Stimulated activated CD4-positive, alpha-beta T cell treated with anti-CD3 and anti-CD28 coated beads, Interleukin-4, amount 100 ng/mL, for 48 hours (primary cell): Measurements from ENCODE around the gene KNDC1.
"Not testable (repeated sequence)": the region's sequence is repeated elsewhere in the genome, so short reads cannot be mapped to it uniquely, and the experiment has no call there.

Experiments
- DNase-seq, 2 donors: peaks; one replicate each; pipeline ENCODE4 v3.0.0-alpha.2; 2020; ENCODE audit warnings: low read depth in 2 of 2

Gene KNDC1

GRCh38 chr10:133159950-133160825, at the start of gene KNDC1:
Gene KNDC1, plus strand, starts transcription at chr10:133160219. Its CDS starts 249 bp downstream, at chr10:133160468.
- DNase-seq, result no peak

DNA sequence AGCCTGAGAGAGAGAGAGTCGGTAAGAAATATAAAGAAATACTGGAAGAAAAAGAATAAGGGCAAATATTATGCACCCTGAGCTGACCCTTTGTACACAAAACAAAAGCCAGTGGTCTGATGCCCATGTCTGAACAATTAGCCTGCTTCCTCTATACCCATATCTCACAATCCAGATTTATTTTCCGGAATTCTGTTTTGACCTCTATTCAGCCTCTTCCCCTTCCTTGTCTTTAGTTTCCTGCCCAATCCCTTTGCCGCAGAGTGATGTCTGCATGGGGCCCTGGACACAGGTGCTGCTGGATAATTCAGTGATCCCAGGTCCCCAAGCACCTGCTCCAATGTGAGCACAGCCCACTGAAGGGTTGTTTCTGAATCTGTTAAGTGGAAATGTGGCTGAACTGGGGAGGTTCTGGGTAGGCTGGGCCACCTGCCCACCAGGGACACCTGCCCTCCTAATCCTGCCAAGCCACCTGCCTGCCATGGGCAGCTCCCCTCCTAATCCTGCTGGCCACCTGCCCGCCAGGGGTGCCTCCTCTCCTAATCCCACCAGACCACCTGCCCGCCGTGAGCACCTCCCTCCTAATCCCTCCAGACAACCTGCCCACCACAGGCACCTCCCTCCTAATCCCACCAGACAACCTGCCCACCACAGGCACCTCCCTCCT, 49.3 kb upstream of the KNDC1 start:
- DNase-seq, result no peak

GRCh38 chr10:133111640-133112039, 48.4 kb upstream of the KNDC1 start:
- not testable (repeated sequence) for DNase-seq

- DNase-seq, result no peak
Measured at GRCh38 chr10:133113146-133113830, 46.7 kb upstream of the KNDC1 start.

DNA sequence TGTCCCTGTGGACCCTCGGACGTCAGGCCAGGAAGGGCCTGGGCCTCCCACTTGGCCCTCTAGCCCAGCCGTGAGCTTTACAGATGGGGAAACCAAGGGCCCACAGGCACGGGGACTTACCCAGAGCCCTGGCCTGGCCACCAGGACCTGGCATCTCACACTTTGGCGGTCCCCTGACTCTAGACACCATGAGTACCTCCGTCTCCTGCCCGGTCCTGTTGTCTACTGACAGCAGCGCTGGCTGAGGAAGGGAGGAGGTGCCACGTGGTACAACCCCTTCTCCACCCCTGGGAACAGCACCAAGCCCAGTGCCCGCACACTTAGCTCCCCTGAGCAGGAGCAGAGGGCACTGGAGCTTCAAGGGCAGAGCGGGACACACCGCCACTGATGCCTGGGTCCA, 46.2 kb upstream of the KNDC1 start:
- no peak for DNase-seq

DNA sequence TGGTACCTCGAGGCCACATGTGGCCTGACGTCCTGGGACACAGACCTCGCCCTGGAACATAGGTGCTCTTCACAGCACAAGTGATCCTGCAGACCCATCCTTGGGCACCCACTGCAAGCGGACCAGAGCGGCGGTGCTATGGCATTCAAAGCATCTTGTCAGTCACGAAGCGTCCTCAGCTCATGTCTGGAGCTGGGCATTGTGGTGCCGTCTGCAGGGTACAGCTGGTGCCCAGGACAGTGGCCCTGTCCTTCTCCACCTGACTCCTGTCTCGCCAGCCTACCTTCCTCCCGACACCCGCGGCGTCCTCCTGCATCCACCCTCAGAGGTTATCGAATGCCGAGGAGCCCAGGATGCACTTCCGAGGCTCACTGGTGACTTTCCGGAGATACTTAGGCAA, 45.8 kb upstream of the KNDC1 start:
- no peak for DNase-seq

- no peak for DNase-seq
Measured at GRCh38 chr10:133114726-133115452, 45.1 kb upstream of the KNDC1 start.

- no peak for DNase-seq
Measured at GRCh38 chr10:133115453-133115842, 44.6 kb upstream of the KNDC1 start.

- no peak for DNase-seq
Measured at GRCh38 chr10:133115976-133116375, 44.0 kb upstream of the KNDC1 start.

- no peak for DNase-seq
Measured at GRCh38 chr10:133116455-133116854, 43.6 kb upstream of the KNDC1 start.

GRCh38 chr10:133117036-133117687, 42.9 kb upstream of the KNDC1 start:
- DNase-seq, result no peak

GRCh38 chr10:133117688-133118071, 42.3 kb upstream of the KNDC1 start:
- no peak for DNase-seq

GRCh38 chr10:133121479-133121878, 38.5 kb upstream of the KNDC1 start:
- DNase-seq, result no peak

DNA sequence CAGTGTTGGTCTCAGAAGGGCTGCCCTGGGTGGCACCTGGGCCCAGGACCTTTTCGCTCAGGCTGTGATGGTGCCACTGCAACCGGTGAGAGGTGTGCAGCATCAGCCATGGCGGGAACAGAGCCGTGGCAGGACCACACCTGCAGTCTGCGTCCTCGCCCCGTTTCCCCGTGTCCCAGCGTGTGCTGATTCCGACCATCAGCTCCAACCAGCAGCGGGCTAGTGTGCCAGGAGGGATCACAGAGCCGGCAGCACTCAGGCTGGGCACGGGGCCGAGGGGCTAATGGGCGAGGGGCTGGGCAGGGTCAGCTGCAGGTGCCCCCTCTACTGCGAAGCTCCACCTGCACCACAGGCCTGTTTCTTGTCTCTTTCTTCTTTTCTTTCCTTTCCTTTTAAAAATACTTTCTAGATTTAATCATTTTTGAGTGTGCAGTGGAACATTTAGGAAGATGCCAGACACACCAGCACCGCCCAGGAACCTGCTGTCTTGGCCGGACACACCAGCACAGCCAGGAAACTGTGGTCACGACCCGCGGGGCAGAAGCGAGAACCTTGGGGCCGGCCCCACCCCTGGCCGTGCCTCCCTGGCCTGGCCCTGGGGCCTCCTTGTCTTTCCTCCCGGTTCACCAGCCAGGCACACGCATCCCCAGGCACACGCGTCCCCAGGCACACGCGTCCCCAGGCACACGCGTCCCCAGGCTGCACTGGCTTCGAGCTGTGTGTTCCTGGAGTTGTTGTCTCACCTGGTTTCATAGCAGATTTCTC, 37.7 kb upstream of the KNDC1 start:
- DNase-seq, result no peak

DNA sequence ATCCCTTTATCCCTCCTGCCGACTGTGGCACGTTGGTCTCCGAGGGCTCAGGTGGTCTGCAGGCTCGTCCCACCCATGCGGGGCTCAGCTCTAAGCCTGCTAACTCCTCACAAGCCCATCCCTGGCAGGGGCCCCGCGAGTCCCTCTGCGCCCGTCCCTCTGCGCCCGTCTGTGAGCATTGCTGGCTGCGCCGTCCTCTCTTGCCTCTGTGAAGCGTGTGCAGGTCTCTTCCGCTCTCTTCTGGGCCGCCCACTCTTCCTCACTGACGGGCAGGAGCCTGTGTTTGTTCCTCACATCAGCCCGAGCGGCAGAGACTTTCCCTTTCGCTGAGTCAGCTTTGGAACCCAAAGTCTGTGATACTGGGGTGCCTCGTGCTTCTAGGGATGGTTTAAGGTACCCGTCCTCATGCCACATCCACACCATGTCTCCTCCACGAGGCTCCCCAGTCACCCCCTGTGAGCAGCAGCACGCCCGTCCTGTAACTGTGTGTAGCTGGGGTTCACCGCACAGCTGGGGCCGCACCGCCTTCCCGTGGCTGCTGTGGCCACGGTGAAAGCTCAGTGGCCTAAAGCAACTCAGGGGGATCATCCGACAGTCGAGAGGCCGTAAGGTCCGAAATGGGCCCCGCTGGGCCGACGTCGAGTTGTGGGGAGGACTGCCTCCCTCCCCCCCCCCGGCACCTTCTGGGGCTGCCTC, 36.8 kb upstream of the KNDC1 start:
- DNase-seq, result no peak

GRCh38 chr10:133123746-133124356, 36.2 kb upstream of the KNDC1 start:
- DNase-seq, result no peak

- peak in 1 of 2 donors; percentile 27 for DNase-seq
Measured at GRCh38 chr10:133124357-133125211, 35.4 kb upstream of the KNDC1 start.

DNA sequence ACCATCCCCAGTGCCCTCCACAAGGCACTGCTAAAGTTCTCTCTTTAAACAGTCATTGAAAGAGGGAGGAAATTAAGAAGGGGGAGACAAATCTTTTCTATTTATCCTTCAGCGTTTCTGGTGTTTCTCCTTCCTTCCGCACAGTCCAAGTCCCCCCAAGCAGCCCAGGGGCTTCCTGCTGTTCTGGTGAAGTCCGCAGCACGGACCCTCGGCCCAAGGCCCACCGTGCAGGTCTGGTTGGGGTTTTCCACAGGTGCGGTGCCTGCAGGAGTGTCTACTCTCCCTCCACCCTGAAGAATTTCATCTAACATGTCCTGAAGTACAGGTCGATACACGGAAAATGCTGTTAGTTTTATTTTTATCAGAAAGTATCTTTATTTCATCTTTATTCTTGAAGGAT, 34.1 kb upstream of the KNDC1 start:
- DNase-seq, result no peak
